ENCODE results near the gene TMPRSS6.
A peak's percentile ranks its signal among the peaks of the same experiment; 100 is the strongest.
"Not testable (repeated sequence)": the region's sequence is repeated elsewhere in the genome, so short reads cannot be mapped to it uniquely, and the experiment has no call there.

TMPRSS6 gene

GRCh38 chr22:37077802-37078448 is 31.6 kb downstream of the TMPRSS6 start:
- no peak overlapping the region for H3K4me3 ChIP-seq (ENCODE audit: low read depth, low read length)
- peak; percentile 78 for DNase-seq (ENCODE audit: low read depth)
- TF ChIP-seq, protein P1, sequence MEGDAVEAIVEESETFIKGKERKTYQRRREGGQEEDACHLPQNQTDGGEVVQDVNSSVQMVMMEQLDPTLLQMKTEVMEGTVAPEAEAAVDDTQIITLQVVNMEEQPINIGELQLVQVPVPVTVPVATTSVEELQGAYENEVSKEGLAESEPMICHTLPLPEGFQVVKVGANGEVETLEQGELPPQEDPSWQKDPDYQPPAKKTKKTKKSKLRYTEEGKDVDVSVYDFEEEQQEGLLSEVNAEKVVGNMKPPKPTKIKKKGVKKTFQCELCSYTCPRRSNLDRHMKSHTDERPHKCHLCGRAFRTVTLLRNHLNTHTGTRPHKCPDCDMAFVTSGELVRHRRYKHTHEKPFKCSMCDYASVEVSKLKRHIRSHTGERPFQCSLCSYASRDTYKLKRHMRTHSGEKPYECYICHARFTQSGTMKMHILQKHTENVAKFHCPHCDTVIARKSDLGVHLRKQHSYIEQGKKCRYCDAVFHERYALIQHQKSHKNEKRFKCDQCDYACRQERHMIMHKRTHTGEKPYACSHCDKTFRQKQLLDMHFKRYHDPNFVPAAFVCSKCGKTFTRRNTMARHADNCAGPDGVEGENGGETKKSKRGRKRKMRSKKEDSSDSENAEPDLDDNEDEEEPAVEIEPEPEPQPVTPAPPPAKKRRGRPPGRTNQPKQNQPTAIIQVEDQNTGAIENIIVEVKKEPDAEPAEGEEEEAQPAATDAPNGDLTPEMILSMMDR (IDR thresholded peaks at IDR 0.05; ENCODE audit: insufficient read depth, low read depth, low read length, missing control alignments): peak; percentile 99

DNA sequence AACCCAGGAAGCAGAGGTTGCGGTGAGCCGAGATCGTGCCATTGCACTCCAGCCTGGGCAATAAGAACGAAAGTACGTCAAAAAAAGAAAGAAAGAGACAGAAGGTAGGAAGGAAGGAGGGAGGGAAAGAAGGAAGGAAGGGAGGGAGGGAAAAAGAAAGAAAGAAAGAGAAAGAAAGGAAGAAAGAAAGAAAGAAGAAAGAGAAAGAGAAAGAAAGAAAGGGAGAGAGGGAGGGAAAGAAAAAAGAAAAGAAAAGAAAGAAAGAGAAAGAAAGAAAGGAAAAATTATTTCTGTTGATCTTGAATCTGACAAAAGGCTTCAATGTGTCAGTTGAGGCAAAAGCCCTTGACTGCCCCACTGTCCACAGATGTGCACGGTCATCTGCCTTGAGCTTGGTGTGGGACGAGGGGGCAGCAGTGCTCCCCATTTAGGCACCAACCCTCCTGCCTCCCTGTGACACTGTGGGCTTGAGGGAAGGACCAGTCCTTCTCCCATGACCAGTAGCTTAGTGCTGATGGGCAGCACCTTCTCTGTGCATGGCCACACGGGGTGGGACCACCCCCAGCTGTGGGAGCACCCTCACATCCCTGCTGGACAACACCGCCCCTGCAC is 33.6 kb downstream of the TMPRSS6 start:
- no peak for DNase-seq (ENCODE audit: low read depth)
- H3K4me3 ChIP-seq (ENCODE audit: low read depth, low read length): no peak overlapping the region
- TF ChIP-seq, protein P1 (IDR thresholded peaks at IDR 0.05; ENCODE audit: insufficient read depth, low read depth, low read length, missing control alignments): no peak

DNA sequence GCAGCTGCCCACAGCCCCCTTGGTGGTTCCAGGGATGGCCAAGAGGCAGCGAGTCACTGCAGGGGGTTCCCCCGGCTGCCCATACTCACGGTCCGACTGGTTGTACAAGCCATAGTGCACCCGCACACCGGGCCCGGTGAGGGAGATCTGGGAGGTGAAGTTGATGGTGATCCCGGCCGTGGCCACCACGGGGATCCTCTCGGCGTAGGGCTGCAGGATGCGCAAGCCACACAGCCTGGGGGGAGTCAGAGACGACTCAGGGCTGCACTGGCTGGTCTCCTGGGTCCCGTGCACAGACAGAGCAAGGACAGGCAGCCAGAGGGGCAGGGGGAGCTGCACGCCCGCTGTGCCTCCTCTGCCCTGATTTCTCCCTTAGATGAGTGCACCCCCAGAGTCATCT is 34.5 kb downstream of the TMPRSS6 start:
- TF ChIP-seq, protein P1 (IDR thresholded peaks at IDR 0.05; ENCODE audit: insufficient read depth, low read depth, low read length, missing control alignments): no peak
- no peak for DNase-seq (ENCODE audit: low read depth)

DNA sequence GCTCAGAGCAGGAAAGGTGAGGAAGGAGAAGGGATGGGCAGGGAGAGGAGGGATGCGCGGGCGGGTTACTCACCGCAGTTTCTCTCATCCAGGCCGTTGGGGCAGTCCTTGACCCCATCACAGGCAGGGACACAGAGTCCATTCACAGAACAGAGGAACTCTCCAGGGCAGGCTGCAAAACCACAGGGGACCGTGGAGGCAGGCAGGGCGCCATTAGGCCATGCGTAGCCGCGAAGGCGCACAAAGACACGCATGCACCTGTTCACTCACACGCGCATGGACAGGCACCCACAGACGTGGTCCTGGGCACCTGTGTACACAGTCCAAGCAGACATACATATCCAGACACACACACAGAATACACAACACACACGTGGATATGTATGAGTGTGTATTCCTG is 35.0 kb downstream of the TMPRSS6 start:
- no peak overlapping the region for H3K4me3 ChIP-seq (ENCODE audit: low read depth, low read length)
- no peak for DNase-seq (ENCODE audit: low read depth)
- TF ChIP-seq, protein P1 (IDR thresholded peaks at IDR 0.05; ENCODE audit: insufficient read depth, low read depth, low read length, missing control alignments): no peak

More for the DNA sequence above, 34.5 kb downstream of the TMPRSS6 start:
- H3K4me3 ChIP-seq (ENCODE audit: low read depth, low read length): no peak overlapping the region

DNA sequence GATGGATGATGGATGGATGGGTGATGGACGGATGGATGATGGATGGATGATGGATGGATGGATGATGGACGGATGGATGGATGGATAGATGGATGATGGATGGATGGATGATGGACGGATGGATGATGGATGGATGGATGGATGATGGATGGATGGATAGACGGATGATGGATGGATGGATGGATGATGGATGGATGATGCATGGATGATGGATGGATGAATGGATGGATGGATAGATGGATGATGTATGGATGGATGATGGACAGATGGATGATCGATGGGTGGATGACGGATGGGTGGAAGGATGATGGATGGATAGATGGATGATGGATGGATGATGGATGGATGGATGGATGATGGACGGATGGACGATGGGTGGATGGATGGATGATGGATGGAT is 36.8 kb downstream of the TMPRSS6 start:
- DNase-seq (ENCODE audit: low read depth): no peak

DNA sequence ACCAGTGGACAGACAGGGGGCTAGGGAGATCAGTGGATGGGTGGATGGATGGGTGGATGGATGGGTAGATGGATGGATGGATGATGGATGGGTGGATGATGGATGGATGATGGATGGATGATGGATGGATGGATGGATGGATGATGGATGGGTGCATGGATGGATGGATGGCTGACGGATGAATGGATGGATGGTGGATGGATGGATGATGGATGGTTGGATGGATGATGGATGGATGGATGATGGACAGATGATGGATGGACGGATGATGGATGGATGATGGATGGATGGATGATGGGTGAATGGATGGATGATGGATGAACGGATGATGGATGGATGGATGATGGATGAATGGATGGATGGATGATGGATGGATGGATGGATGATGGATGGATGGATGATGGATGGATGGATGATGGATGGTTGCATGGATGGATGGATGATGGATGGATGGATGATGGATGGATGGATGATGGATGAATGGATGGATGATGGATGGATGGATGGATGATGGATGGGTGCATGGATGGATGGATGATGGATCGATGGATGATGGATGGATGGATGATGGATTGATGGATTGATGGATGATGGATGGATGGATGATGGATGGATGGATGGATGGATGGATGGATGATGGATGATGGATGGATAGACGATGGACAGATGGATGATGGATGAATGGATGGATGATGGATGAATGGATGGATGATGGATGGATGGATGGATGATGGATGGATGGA is 37.5 kb downstream of the TMPRSS6 start:
- not testable (repeated sequence) for H3K4me3 ChIP-seq (ENCODE audit: low read depth, low read length); DNase-seq (ENCODE audit: low read depth)

More for the DNA sequence above, 36.8 kb downstream of the TMPRSS6 start:
- TF ChIP-seq, protein P1 (IDR thresholded peaks at IDR 0.05; ENCODE audit: insufficient read depth, low read depth, low read length, missing control alignments): no peak
- H3K4me3 ChIP-seq (ENCODE audit: low read depth, low read length): no peak overlapping the region

GRCh38 chr22:37070744-37071143 is 38.8 kb downstream of the TMPRSS6 start:
- no peak overlapping the region for H3K4me3 ChIP-seq (ENCODE audit: low read depth, low read length)
- TF ChIP-seq, protein P1 (IDR thresholded peaks at IDR 0.05; ENCODE audit: insufficient read depth, low read depth, low read length, missing control alignments): no peak
- DNase-seq (ENCODE audit: low read depth): no peak
